ENCODE measurements around the gene ATP10A.

ATP10A gene

GRCh38 chr15:25679492-25679891, 183.6 kb downstream of the ATP10A start:
- Histone ChIP-seq H3K36me3 (replicated peaks in 1 of 2; ENCODE audit: control insufficient read depth in 2 of 2, insufficient read depth in 2 of 2, low read length in 2 of 2) (no peaks in the 10 kb centered on the region), H2BK12ac (ENCODE audit: low read length) (no peak overlapping the region), H2AK5ac (ENCODE audit: low read depth, low read length) (no peak overlapping the region), H4K8ac (ENCODE audit: low read depth, low read length) (no peak overlapping the region), H3K4me1 (ENCODE audit: control insufficient read depth in 2 of 2, insufficient read depth in 1 of 2, low read depth in 1 of 2, low read length in 2 of 2) (peaks cover under 1 to 8% of the 10 kb centered on the region in 2 donors), H2BK120ac (ENCODE audit: low read depth, low read length) (no peak overlapping the region), H3K27me3 (ENCODE audit: control insufficient read depth in 3 of 3, insufficient read depth in 3 of 3, low read depth in 1 of 3, low read length in 3 of 3) (no peaks in the 10 kb centered on the region), H3K79me1 (ENCODE audit: low read depth, low read length) (no peaks in the 10 kb centered on the region), H3K4me3 (ENCODE audit: low read length in 2 of 2) (no peak overlapping the region), H2BK15ac (ENCODE audit: low read length) (no peak overlapping the region), H3K4me2 (ENCODE audit: insufficient read depth, low read length, poor library complexity, severe bottlenecking) (no peak overlapping the region), H3K4ac (ENCODE audit: low read length) (no peak overlapping the region), H3K27ac (replicated peaks; ENCODE audit: low read length) (no peak overlapping the region), H3K14ac (ENCODE audit: low read length) (no peak overlapping the region), H4K91ac (ENCODE audit: low read depth, low read length, poor library complexity) (no peak overlapping the region), H2AFZ (ENCODE audit: low read length) (no peak overlapping the region), H2BK5ac (ENCODE audit: low read length) (no peak overlapping the region), H3K9ac (ENCODE audit: low read depth, low read length, poor library complexity) (no peak overlapping the region), H3K9me3 (replicated peaks in 1 of 2; ENCODE audit: control insufficient read depth in 2 of 2, insufficient read depth in 1 of 2, low read depth in 1 of 2, low read length in 2 of 2) (peaks cover 0 to 11% of the 10 kb centered on the region in 2 donors), H3K23ac (ENCODE audit: low read depth, low read length, poor library complexity) (no peak overlapping the region), H3K18ac (ENCODE audit: low read length) (peak overlapping the region; percentile 23)
- no peak for DNase-seq (ENCODE audit: low spot score)
- no CpG with 5 or more reads among the region's 11 CpGs for WGBS, 2 donors (ENCODE audit: extremely low coverage in 2 of 2, insufficient read length in 2 of 2, insufficient replicate concordance in 1 of 2)

DNA sequence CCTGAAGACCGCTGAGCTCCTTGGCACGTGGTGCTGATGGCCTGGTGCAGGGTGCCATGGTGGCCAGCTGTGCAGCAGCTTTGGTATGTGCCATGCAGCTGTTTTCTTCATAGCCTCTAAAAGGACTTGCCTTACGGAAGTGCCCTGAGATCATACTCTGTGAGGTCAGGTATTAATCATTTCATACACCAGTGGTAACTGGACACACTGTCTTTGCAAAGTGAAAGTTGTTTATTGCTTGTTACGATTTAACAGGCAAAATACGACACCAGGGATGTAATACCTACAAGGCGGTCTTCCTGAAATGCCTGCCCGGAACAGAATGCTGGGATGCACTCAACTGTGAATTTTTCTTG, 184.6 kb downstream of the ATP10A start:
- Histone ChIP-seq H2BK120ac (ENCODE audit: low read depth, low read length) (no peak overlapping the region), H3K27ac (replicated peaks; ENCODE audit: low read length) (no peak overlapping the region), H3K4ac (ENCODE audit: low read length) (no peak overlapping the region), H3K79me1 (ENCODE audit: low read depth, low read length) (no peaks in the 10 kb centered on the region), H4K91ac (ENCODE audit: low read depth, low read length, poor library complexity) (no peak overlapping the region), H2BK5ac (ENCODE audit: low read length) (no peak overlapping the region), H2BK12ac (ENCODE audit: low read length) (no peak overlapping the region), H3K14ac (ENCODE audit: low read length) (no peak overlapping the region), H3K27me3 (ENCODE audit: control insufficient read depth in 3 of 3, insufficient read depth in 3 of 3, low read depth in 1 of 3, low read length in 3 of 3) (no peaks in the 10 kb centered on the region), H3K4me2 (ENCODE audit: insufficient read depth, low read length, poor library complexity, severe bottlenecking) (no peak overlapping the region), H3K4me3 (ENCODE audit: low read length in 2 of 2) (no peak overlapping the region), H3K9me3 (replicated peaks in 1 of 2; ENCODE audit: control insufficient read depth in 2 of 2, insufficient read depth in 1 of 2, low read depth in 1 of 2, low read length in 2 of 2) (peaks cover 0 to 7% of the 10 kb centered on the region in 2 donors), H2AFZ (ENCODE audit: low read length) (no peak overlapping the region), H3K36me3 (replicated peaks in 1 of 2; ENCODE audit: control insufficient read depth in 2 of 2, insufficient read depth in 2 of 2, low read length in 2 of 2) (no peaks in the 10 kb centered on the region), H4K8ac (ENCODE audit: low read depth, low read length) (no peak overlapping the region), H2AK5ac (ENCODE audit: low read depth, low read length) (peak overlapping the region; percentile 18), H2BK15ac (ENCODE audit: low read length) (no peak overlapping the region), H3K4me1 (ENCODE audit: control insufficient read depth in 2 of 2, insufficient read depth in 1 of 2, low read depth in 1 of 2, low read length in 2 of 2) (peaks cover 0 to 7% of the 10 kb centered on the region in 2 donors), H3K23ac (ENCODE audit: low read depth, low read length, poor library complexity) (no peak overlapping the region), H3K18ac (ENCODE audit: low read length) (no peak overlapping the region), H3K9ac (ENCODE audit: low read depth, low read length, poor library complexity) (no peak overlapping the region)
- no peak for DNase-seq (ENCODE audit: low spot score)
- no CpG with 5 or more reads among the region's 7 CpGs for WGBS, 2 donors (ENCODE audit: extremely low coverage in 2 of 2, insufficient read length in 2 of 2, insufficient replicate concordance in 1 of 2)

GRCh38 chr15:25677719-25678499, 185.2 kb downstream of the ATP10A start:
- H3K4me1 ChIP-seq (ENCODE audit: control insufficient read depth in 2 of 2, insufficient read depth in 1 of 2, low read depth in 1 of 2, low read length in 2 of 2), result peaks cover 0 to 7% of the 10 kb centered on the region in 2 donors
- H3K23ac ChIP-seq (ENCODE audit: low read depth, low read length, poor library complexity), result no peak overlapping the region
- no CpG with 5 or more reads among the region's 9 CpGs for WGBS, 2 donors (ENCODE audit: extremely low coverage in 2 of 2, insufficient read length in 2 of 2, insufficient replicate concordance in 1 of 2)
- no peak overlapping the region for H3K14ac ChIP-seq (ENCODE audit: low read length)
- H2BK12ac ChIP-seq (ENCODE audit: low read length), result no peak overlapping the region
- no peak overlapping the region for H2BK15ac ChIP-seq (ENCODE audit: low read length)
- H3K4me3 ChIP-seq (ENCODE audit: low read length in 2 of 2), result no peak overlapping the region
- no peaks in the 10 kb centered on the region for H3K27me3 ChIP-seq (ENCODE audit: control insufficient read depth in 3 of 3, insufficient read depth in 3 of 3, low read depth in 1 of 3, low read length in 3 of 3)
- no peak overlapping the region for H2BK5ac ChIP-seq (ENCODE audit: low read length)
- no peaks in the 10 kb centered on the region for H3K79me1 ChIP-seq (ENCODE audit: low read depth, low read length)
- peak overlapping the region; percentile 6 for H2AFZ ChIP-seq (ENCODE audit: low read length)
- H4K91ac ChIP-seq (ENCODE audit: low read depth, low read length, poor library complexity), result no peak overlapping the region
- H2AK5ac ChIP-seq (ENCODE audit: low read depth, low read length), result peak overlapping the region; percentile 18
- no peaks in the 10 kb centered on the region for H3K36me3 ChIP-seq (replicated peaks in 1 of 2; ENCODE audit: control insufficient read depth in 2 of 2, insufficient read depth in 2 of 2, low read length in 2 of 2)
- H3K9ac ChIP-seq (ENCODE audit: low read depth, low read length, poor library complexity), result no peak overlapping the region
- H4K8ac ChIP-seq (ENCODE audit: low read depth, low read length), result no peak overlapping the region
- H3K9me3 ChIP-seq (replicated peaks in 1 of 2; ENCODE audit: control insufficient read depth in 2 of 2, insufficient read depth in 1 of 2, low read depth in 1 of 2, low read length in 2 of 2), result peaks cover 0 to 1% of the 10 kb centered on the region in 2 donors
- H3K18ac ChIP-seq (ENCODE audit: low read length), result peak overlapping the region; percentile 21
- H2BK120ac ChIP-seq (ENCODE audit: low read depth, low read length), result no peak overlapping the region
- no peak overlapping the region for H3K4ac ChIP-seq (ENCODE audit: low read length)
- no peak for DNase-seq (ENCODE audit: low spot score)
- H3K4me2 ChIP-seq (ENCODE audit: insufficient read depth, low read length, poor library complexity, severe bottlenecking), result no peak overlapping the region
- no peak overlapping the region for H3K27ac ChIP-seq (replicated peaks; ENCODE audit: low read length)

- H3K27me3 ChIP-seq (ENCODE audit: control insufficient read depth in 3 of 3, insufficient read depth in 3 of 3, low read depth in 1 of 3, low read length in 3 of 3), result no peaks in the 10 kb centered on the region
- no peaks in the 10 kb centered on the region for H3K36me3 ChIP-seq (replicated peaks in 1 of 2; ENCODE audit: control insufficient read depth in 2 of 2, insufficient read depth in 2 of 2, low read length in 2 of 2)
- H3K4ac ChIP-seq (ENCODE audit: low read length), result no peak overlapping the region
- H3K4me2 ChIP-seq (ENCODE audit: insufficient read depth, low read length, poor library complexity, severe bottlenecking), result no peak overlapping the region
- H3K4me1 ChIP-seq (ENCODE audit: control insufficient read depth in 2 of 2, insufficient read depth in 1 of 2, low read depth in 1 of 2, low read length in 2 of 2), result peaks cover 3 to 10% of the 10 kb centered on the region in 2 donors
- no peak overlapping the region for H2AFZ ChIP-seq (ENCODE audit: low read length)
- H3K9me3 ChIP-seq (replicated peaks in 1 of 2; ENCODE audit: control insufficient read depth in 2 of 2, insufficient read depth in 1 of 2, low read depth in 1 of 2, low read length in 2 of 2), result no peaks in the 10 kb centered on the region
- no peak for DNase-seq (ENCODE audit: low spot score)
- H3K9ac ChIP-seq (ENCODE audit: low read depth, low read length, poor library complexity), result no peak overlapping the region
- no peak overlapping the region for H2AK5ac ChIP-seq (ENCODE audit: low read depth, low read length)
- no CpG with 5 or more reads among the region's 8 CpGs for WGBS, 2 donors (ENCODE audit: extremely low coverage in 2 of 2, insufficient read length in 2 of 2, insufficient replicate concordance in 1 of 2)
- peak overlapping the region; percentile 15 for H3K14ac ChIP-seq (ENCODE audit: low read length)
- H3K23ac ChIP-seq (ENCODE audit: low read depth, low read length, poor library complexity), result no peak overlapping the region
- no peak overlapping the region for H2BK120ac ChIP-seq (ENCODE audit: low read depth, low read length)
- no peak overlapping the region for H3K4me3 ChIP-seq (ENCODE audit: low read length in 2 of 2)
- no peak overlapping the region for H3K27ac ChIP-seq (replicated peaks; ENCODE audit: low read length)
- H3K79me1 ChIP-seq (ENCODE audit: low read depth, low read length), result no peaks in the 10 kb centered on the region
- H3K18ac ChIP-seq (ENCODE audit: low read length), result no peak overlapping the region
- no peak overlapping the region for H2BK12ac ChIP-seq (ENCODE audit: low read length)
- H2BK5ac ChIP-seq (ENCODE audit: low read length), result no peak overlapping the region
- no peak overlapping the region for H4K8ac ChIP-seq (ENCODE audit: low read depth, low read length)
- H2BK15ac ChIP-seq (ENCODE audit: low read length), result no peak overlapping the region
- H4K91ac ChIP-seq (ENCODE audit: low read depth, low read length, poor library complexity), result no peak overlapping the region
Measured at GRCh38 chr15:25676070-25676469, 187.1 kb downstream of the ATP10A start.
